RCC 7860 (cell line): ENCODE results near the gene NMRAL1.

Experiments used
- DNase-seq: peaks from one replicate; pipeline ENCODE4 v3.0.0-alpha.2; 2015; ENCODE audit warnings: low spot score
- FAIRE-seq: peaks from 2 replicates; lab custom pipeline; 2012; peaks lifted over from hg19 to GRCh38; lab: Jason Lieb, UNC

The NMRAL1 gene

DNA sequence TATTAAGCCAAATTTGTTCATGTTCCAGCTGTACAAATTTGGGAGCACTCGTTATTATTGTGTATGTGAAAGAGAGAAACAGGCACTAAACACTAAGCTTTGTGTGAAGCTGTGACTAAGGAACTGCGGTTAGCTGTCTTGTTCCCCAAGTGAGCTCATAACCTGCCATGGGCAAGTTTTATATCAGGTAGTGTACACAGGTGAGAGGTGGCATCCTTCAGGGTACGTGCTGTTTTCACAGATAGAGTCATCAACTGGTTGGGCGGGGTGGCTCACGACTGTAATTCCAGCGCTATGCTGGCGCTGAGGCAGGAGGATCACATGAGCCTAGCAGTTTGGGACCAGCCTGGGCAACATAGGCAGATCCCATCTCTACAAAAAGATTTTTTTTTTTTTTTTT is 45.9 kb downstream of the NMRAL1 start:
- no peak for DNase-seq
- FAIRE-seq, result no peak

DNA sequence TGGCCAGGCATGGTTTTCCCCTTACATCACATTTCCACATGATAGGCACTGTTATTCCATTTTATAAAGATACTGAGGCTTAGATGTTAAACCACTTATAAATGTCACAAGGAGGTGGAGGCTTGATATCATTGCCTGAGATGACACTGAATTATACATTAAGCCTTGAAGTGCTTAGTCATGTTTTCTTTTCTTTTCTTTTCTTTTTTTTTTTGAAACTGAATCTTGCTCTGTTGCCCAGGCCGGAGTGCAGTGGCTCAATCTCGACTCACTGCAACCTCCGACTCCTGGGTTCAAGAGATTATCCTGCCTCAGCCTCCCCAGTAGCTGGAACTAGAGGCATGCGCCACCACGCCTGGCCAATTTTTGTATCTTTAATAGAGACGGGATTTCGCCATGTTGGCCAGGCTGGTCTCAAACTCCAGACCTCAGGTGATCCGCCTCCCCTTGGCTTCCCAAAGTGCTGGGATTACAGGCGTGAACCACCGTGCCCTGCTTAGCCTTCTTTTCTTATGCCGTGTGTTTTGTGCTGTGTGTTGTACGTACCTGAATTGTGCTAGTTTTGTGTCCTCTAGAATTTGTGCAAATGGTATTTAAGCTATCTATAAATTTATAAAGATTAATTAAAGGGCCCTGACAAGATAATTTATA is 47.6 kb downstream of the NMRAL1 start:
- DNase-seq (no peak), FAIRE-seq (no peak)

DNA sequence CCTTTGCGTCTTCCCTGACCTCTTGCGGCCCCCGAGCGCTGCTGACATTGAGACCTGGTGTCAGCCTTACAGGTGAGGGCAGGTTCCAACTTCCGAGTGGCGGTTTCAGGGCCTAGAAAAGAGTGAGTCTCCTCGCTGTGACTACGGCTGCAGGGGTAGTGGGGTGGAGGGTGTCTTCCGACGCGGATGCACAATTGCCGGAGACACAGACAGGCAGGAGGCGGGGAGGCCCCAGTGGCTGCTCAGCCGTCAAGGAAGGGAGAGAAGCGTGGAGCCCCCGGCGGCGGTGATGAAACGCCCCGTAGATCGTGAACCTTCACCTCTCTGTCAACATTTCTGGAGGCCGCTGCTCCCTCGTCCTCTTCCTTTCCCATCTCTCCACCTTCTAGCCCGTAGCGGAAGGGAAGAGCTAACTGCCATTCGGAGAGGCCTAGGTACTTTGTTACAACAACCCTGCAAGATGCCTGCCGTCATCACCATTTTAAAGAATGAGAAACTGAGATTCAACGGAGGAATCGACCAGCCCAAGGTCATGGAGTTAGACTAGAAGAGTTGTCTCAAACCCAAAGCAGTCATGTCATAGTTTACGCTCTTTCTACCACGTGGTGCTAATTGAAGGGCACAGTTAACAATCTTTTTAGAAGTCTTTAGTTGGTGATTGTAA is 48.3 kb downstream of the NMRAL1 start:
- FAIRE-seq (no peak), DNase-seq (no peak)

DNA sequence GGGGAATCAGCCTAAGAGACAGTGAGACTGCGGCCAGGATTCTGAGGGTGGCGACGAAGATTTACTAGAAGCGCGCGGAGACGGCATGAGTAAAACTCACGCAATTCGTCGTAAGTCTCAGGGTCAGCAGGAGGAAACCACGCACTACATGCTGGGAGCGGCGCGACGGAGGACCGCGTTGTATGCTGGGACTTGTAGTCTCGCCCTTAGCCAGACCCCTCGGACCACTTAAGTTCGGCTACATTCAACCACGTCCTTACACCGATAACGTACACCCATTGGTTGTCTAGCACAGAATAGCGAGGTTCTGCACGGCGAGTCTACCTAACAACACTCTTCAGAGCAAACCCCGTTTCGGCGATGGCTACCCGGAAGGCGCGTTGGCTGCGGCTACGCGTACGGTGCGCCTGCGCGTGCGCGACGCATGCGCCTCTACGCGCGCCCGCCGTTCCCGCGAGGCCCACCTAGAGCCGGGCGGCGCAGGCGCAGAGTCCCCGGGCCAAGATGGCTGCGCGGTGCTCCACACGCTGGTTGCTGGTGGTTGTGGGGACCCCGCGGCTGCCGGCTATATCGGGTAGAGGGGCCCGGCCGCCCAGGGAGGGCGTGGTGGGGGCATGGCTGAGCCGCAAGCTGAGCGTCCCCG is 48.9 kb downstream of the NMRAL1 start, which contains the start of gene DNAJA3:
DNAJA3 (plus strand) TSS at position 491 of the 643 bp plus-strand sequence; CDS start at position 505, 14 bp downstream.
- FAIRE-seq, result no peak

DNA sequence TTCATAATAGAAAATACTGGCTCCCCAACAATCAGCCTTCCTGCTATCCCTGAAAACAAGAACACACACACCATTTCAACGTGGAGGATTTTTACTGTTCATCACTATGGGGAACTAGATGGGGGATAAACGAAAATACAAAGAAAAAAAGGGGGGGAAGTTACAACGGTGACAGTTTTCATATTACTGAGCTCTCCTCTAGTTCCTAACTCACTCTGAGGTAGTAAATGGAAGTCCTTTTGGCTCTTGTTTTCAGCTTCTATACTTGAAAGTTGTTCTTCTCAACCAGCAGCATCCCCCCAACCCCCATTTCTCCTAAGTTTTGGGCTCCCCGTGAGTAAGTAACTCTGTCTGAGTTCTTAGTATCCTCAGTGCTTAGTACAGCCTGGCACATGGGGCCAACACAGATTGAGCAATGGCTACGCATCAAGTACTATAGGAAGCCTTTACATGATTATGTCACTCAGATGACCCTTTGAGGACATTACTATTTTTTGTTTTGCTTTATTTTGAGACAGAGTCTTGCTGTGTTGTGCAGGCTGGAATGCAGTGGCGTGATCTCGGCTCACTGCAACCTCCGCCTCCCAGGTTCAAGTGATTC is 53.8 kb downstream of the NMRAL1 start:
- no peak for FAIRE-seq
- no peak for DNase-seq

More for the DNA sequence above, 48.9 kb downstream of the NMRAL1 start, which contains the start of gene DNAJA3:
- DNase-seq, result peak; percentile 86

DNA sequence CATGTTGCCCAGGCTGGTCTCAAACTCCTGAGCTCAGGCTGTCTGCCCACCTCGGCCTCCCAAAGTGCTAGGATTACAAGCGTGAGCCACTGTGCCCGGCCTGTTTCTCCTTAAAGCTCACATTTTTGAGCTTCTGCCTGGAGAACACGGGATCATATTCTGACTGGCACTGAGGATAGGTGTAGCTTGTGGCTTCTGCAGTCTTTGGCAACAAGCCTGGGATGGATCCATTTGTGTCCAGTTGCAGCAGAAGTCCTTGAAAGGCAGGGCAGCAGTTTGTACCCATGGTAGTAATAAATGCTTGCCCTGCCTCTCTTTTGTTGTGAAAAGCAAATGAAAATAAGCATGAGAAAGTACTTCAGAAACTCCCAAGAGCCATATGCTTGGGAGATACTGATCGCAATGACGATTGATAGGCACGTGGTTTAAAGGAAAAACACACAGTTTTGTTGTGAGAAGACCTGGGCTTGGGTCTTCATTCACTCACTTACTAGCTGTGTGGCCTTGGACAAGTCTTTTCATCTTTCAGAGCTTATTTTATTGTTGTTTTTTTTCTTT is 54.9 kb downstream of the NMRAL1 start:
- no peak for FAIRE-seq
- DNase-seq, result no peak

DNA sequence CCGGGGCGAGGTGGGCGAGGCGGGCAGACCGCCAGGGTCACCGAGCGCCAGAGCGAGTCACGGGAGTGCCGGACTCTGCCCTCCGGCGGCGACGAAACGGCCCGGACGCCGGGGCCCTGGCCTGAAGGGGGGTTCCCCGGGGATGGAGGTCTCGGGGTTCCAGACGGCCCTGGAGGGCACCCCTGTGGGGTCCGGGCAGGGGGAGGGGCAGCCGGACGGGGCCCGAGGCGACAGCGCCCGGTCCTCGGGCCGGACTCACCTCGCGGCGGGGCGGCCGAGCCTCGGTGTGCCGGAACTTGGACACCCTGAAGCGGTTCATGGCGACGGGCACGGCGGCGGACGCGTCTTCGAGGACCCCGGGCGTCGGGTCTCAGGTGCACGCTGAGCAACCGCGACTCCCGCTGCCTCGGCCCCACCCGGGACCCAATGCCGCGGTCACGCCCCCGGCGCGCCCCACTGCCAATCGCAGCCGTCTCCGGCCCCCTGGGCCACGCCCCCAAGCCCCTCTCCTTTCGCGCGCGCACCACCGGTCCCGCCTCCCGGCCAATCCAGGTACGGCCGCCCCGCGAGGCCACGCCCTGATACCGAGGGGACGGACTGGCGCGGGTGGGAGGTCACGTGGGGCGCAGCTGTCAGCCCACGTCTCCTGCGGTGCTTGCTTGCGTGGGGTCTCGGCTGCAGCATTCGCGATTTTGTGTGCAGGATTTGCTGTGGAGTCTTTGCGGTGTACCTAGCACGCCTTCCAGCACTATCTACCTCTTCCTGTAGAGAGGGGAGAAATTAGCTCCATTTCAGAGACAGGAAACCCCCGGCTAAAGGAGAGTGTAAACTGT is 58.0 kb downstream of the NMRAL1 start, which contains the start of gene CORO7:
CORO7 (minus strand) TSS at position 397 of the 833 bp plus-strand sequence; CDS start at position 319, 78 bp downstream.
- DNase-seq (peak; percentile 75), FAIRE-seq (no peak)

DNA sequence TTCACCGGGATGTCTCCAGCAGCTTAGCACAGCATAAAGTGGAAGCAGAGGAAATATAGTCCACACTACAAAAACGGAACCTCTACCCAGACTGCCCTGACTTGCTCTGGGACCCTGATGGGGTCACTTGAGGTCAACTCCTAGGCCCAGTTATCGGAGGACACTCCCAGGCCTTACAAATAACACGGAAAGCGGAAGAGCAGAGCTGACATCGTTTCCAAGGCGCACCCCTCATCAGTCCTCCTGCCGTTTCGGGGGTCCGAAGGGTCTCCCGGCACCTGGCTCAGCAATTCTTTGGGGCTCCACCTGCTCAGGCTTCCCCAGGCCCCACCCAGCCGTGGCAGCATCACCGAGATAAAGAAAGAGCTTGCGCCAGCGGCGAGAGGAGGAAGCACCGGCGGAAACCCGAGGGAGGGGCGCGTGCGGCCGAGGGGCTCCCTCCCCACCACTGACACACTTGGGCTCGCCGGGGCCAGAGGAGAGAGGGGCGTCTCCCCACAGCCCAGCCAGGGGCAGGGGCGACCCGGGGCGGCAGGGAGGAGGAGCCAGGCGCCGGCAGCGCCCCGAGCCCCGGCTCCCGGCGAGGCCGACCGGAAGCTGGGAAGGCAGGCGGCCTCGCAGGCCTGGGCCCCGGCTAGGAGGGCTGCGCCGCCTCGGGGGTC is 58.8 kb downstream of the NMRAL1 start:
- DNase-seq, result no peak

DNA sequence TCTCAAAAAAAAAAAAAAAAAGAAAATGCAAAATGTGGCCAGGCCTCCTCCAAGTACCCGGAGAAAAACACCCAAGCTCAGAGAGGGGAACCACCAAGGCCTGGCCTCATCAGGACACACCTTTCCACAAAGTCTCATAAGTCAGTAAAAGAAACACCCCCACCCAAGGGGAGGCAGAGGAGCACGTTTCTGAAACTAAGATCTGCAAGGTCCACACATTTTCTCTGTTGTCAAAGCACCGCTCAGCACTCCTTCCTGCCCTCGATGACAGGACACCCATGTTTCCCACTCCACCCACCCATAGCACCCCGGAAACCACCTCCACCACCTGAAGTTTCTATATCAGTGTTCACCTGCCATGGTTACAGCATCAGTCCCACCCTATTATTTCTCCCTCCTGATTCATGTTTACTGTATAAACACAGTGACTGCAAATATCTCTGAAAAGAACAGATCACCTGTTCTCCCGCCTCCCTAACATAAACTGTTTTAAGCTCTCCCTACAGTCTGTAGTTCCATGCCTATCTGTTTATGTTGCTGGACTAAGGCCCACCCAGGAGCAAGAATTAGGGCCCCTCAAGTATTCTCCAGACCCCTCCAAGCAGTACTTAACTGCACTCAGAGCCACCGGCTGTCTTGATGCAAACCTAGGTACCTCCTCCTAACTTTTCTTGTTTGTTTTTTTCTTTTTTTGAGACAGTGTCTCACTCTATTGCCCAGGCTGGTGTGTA is 60.1 kb downstream of the NMRAL1 start:
- no peak for DNase-seq
- no peak for FAIRE-seq

More for the DNA sequence above, 58.8 kb downstream of the NMRAL1 start:
- FAIRE-seq, result no peak

DNA sequence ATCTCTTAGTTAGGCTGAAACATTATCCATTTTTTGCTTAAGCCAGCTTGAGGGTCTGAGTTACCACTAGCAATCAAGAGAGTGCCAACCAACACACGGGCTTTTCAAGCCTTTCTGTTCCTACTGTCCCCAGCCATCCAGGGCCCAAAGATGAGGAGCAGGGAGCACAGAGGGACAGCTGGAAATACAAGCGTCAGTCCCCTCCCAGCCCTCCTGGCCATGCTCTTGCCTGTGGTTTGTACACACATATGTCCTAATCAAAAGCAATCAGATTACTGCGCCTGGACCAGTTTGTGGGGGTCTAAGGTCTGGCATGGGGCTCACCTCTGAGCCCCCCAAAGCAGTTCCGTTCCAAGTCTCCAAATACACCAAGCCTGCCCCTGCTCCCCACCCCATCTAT is 61.6 kb downstream of the NMRAL1 start:
- no peak for DNase-seq
- FAIRE-seq, result no peak

DNA sequence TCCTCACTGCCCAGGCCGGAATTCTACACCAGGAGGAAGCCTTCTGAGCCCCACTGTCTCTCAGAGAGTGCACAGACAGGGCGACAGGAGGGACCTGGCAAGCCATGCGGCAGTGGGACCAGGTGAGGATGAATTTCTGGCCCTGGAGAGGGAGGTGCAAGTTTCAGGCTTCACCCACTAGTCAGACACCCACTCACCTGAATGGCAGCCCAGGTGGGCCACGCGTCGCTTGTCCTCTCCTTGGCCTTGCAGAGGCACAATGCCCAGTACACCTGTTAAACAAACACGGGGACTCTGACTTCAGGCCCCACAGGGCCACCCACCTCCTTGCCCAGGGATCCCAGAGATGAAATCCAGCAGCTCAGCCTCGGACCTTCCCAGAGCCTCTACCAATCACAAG is 62.3 kb downstream of the NMRAL1 start:
- DNase-seq, result no peak
- FAIRE-seq, result no peak
